Dermis microvascular lymphatic vessel endothelial cell (primary cell): ENCODE measurements around the gene SPATA6. TPM values are rescaled to one million over a fixed set of nuclear protein-coding genes. Genes with fewer than 3 reads are reported as not detected.

Experiments
- DNase-seq, 2 donors: peaks; one replicate each; pipeline versions ENCODE4 v3.0.0 to v3.0.0-alpha.2; 2010; ENCODE audit warnings: low read depth in 2 of 2
- total RNA-seq: library from RNA; depleted of rRNA; stranded (reverse); fragments of >200 nt; gene quantifications from 2 replicates; pipeline ENCODE4 v1.2.1, GENCODE V29; 2014

SPATA6 gene
- total RNA-seq, 1 donor from 2014 or later = 0.90 TPM

DNA sequence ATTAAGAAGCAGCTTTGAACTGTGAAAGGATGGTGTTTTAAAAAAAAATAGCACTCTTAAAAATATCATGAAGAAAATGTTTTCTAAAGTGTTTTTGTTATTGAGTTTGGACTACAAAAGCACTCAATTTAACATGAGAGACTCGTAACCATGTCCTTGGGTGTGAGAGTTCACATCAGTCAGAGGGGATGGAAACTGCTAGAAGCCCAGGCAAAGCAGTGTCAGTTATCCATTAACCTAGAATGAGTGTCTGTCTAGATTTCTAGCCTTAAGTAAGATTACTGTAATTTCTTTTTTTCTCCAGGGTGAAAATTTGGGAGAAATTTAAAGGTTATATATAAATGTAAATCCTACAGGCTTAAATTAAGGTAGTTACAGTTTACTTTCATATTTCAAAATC is 217.8 kb downstream of the SPATA6 start:
- no peak for DNase-seq

DNA sequence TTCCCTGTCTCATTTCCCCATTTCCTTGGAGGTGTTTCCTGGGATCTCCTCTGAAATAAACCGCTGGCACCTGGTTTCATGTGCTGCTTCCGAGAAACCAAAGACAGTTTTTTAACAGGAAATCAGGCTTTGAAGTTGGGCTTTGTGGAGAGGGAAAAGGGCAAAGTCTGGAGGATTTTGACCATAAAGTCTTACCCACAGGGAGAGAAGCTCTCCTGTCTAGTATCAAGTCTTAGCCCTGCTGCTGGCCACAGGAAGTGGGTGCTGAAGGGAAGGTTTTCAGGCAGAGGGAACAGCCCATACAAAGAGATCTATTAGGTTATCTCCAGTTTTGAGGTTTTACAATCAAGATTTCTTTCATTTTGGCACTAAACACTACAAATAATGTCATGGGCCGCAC is 220.2 kb downstream of the SPATA6 start:
- DNase-seq = no peak

DNA sequence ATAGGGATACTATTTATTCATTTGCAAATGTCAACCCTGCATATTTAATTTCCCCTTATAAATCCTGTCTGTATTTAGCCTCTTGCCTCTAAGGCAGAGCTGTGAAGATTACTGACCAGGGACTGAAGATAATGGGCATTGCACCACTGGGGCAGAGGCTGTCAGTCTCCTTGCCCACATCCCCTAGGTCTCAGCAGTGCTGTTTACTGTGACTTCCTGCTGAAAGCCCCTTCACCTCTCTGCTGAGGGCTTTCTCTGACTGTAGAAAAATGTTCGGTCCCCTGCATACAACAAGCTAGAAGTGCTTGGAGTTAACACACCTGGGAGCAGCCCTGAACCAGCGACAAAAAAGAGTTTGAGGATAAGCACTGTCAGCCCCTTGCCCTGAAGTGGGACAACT is 220.7 kb downstream of the SPATA6 start:
- no peak for DNase-seq

DNA sequence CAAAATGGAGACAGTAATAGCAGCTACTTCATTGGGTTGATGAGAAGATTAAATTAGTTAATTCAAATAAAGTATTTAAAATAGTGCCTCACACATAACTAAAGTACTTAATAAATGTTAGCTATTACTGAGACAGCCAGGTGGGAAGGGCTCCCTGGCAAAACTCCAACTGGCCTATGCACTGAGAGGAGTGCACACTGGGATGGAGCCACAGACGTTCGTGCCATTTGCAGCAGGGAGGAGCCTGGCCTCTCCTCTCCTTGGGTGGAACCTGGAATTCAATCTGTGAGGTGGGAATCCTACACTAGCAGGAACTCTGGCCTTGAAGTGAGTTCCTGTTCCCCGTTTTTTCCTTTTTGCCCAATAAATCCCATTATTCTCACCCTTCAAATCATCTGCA is 221.4 kb downstream of the SPATA6 start:
- no peak for DNase-seq

DNA sequence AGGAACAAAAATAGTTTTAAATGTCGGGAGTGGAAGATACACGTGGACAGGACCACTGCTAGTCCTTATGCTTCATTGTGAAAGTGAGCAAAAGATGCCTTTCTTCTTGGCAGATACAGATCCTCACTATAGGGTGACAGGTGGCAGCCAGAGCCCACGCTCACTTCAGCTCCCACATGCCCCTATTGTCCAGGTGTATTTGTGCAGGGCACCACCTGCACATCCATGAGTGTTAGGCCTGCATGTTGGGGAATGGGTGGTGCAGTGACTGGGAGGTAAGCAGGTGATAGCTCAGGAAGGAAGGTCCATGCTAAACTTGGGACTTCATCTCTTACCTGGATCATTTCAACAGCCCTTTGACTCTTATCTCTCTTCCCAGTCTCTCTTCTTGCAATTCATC is 222.1 kb downstream of the SPATA6 start:
- no peak for DNase-seq

DNA sequence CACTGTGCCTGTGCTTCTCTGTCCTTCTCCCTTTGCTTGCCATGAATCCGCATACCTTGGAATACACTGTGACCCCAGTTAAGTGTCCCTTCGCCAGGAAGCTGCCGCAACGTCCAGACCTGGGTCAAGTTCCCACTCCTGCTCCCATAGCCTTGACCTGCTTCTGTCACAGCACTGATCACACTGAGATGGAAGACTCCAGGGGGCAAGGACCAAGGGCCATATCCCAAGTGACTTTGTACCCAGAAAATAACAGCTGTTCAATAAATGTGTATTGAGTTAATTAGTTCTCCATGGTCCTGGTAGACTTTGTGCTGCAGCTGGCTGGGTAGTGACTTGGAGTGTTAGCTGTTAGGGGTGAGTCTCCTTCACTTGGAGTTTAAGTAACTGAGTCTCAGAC is 223.6 kb downstream of the SPATA6 start:
- no peak for DNase-seq

DNA sequence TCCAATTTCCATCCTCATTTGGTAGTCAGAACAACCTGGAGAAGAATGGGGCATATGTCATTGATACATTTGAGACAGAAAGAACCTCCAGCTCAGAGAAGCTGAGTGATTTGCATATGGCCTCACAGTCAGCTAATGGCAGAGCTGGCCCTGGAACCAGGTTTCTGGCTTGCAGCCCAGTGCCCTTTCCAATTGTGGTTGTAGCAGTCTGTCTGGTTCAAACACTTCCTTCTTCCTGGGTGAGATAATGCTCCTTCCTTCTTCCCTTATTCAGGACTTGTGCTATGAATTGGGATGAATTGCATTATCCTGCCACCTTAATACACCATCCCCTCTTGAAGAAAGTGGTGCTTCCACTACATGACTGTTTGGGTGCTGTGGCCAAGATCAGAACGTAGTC is 225.3 kb downstream of the SPATA6 start:
- no peak for DNase-seq

Other genes starting within 250 kb of the SPATA6 start
- gene SLC5A9, start 249.5 kb downstream of the SPATA6 start, total RNA-seq = under 0.01 and 0.13 TPM in 2 replicates